ENCODE data around the gene AMER2. TPM values are rescaled to one million over a fixed set of nuclear protein-coding genes. Genes with fewer than 3 reads are reported as not detected.

Gene AMER2
- total RNA-seq, 4 donors from 2014 or later: 0.05 to 0.32 (median 0.13) TPM; not detected in 1

DNA sequence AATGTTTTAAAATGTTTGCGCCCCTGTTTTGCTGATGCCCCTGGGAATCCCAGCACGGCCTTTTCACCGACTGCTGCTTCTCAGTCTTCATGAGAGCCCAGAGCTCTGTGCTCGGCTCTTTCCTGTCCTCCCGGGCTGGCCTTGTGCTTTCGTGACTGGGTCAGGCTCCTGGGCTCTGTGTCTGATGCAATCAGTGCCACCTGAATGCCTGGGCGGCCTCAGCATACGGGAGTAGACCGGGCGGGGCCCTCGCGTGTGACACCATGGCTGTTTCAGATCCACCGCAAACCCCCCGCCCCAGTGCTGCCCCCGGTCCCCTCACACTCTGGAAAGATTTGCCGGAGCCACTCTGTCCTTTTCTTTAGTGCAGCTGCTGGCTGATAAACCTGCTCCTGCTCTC is 54.8 kb downstream of the AMER2 start:
- WGBS: 82% methylated on average over 16 of the region's 16 CpGs
- no peaks in the 10 kb centered on the region for H3K9me3 ChIP-seq
- no peak overlapping the region for H3K4me3 ChIP-seq
- H3K27ac ChIP-seq: no peak overlapping the region
- H3K4me1 ChIP-seq: no peaks in the 10 kb centered on the region
- DNase-seq (ENCODE audit: low spot score in 2 of 2): no peak
- peaks cover 14% of the 10 kb centered on the region for H3K27me3 ChIP-seq
- TF ChIP-seq EP300 (IDR thresholded peaks at IDR 0.05) (no peak), POLR2A (IDR thresholded peaks at IDR 0.05) (no peak), POLR2AphosphoS5 (IDR thresholded peaks at IDR 0.05) (no peak)
- TF ChIP-seq, protein P1, sequence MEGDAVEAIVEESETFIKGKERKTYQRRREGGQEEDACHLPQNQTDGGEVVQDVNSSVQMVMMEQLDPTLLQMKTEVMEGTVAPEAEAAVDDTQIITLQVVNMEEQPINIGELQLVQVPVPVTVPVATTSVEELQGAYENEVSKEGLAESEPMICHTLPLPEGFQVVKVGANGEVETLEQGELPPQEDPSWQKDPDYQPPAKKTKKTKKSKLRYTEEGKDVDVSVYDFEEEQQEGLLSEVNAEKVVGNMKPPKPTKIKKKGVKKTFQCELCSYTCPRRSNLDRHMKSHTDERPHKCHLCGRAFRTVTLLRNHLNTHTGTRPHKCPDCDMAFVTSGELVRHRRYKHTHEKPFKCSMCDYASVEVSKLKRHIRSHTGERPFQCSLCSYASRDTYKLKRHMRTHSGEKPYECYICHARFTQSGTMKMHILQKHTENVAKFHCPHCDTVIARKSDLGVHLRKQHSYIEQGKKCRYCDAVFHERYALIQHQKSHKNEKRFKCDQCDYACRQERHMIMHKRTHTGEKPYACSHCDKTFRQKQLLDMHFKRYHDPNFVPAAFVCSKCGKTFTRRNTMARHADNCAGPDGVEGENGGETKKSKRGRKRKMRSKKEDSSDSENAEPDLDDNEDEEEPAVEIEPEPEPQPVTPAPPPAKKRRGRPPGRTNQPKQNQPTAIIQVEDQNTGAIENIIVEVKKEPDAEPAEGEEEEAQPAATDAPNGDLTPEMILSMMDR (IDR thresholded peaks at IDR 0.05): no peak
- H3K36me3 ChIP-seq: no peaks in the 10 kb centered on the region

DNA sequence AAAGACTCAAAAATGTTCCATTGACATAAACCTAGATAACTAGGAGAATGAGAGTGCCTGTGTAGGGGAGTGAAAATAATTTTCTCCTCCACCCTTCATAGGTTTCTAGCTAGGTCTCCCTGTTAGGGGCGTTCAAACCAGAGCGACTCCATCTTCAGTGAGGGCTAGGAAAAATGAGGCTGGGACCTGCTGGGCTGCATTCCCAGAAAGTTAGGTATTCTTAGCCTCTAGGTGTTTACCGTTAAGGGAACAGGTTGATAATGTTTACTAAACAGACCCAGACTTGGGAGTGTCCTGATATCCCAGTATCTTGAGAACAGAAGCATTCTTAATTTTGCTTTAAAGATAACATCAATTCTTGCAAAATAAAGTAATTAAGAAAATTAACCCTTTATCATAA is 56.0 kb downstream of the AMER2 start:
- DNase-seq (ENCODE audit: low spot score in 2 of 2): no peak
- 64% methylated on average over 3 of the region's 3 CpGs for WGBS
- Histone ChIP-seq H3K4me3 (no peak overlapping the region), H3K9me3 (no peaks in the 10 kb centered on the region), H3K4me1 (no peaks in the 10 kb centered on the region), H3K36me3 (no peaks in the 10 kb centered on the region), H3K27me3 (peaks cover 14% of the 10 kb centered on the region), H3K27ac (no peak overlapping the region)
- TF ChIP-seq, protein P1 (IDR thresholded peaks at IDR 0.05): no peak
- TF ChIP-seq POLR2AphosphoS5 (IDR thresholded peaks at IDR 0.05): no peak
- TF ChIP-seq EP300 (IDR thresholded peaks at IDR 0.05): no peak
- no peak for TF ChIP-seq POLR2A (IDR thresholded peaks at IDR 0.05)

DNA sequence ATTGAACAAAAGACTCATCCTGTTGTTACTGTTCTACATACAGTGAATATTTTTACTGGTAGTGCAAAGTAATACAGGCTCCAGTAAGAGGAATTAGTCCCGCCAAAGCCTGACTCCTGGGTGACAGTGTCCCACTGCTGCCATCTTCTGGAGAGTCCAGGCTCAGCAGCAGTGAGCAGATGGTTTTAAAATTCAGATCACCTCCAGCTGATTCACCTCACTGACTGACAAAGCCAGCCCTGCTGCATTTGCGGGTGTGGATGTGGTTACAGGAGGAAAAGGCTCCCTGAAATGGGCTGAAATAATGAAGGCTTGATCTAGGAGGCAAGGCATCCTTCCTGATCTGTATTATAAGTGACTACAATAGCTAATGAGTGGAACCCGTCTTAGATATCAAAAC is 57.9 kb downstream of the AMER2 start:
- no peak overlapping the region for H3K4me3 ChIP-seq
- H3K9me3 ChIP-seq: no peaks in the 10 kb centered on the region
- H3K27me3 ChIP-seq: peaks cover 12% of the 10 kb centered on the region
- H3K36me3 ChIP-seq: no peaks in the 10 kb centered on the region
- H3K4me1 ChIP-seq: no peaks in the 10 kb centered on the region
- 22% methylated on average over 3 of the region's 3 CpGs for WGBS
- TF ChIP-seq, protein P1 (IDR thresholded peaks at IDR 0.05): peak; percentile 42 to 85
- TF ChIP-seq POLR2A (IDR thresholded peaks at IDR 0.05) (no peak), POLR2AphosphoS5 (IDR thresholded peaks at IDR 0.05) (no peak), EP300 (IDR thresholded peaks at IDR 0.05) (no peak)
- DNase-seq (ENCODE audit: low spot score in 2 of 2): no peak
- H3K27ac ChIP-seq: no peak overlapping the region

DNA sequence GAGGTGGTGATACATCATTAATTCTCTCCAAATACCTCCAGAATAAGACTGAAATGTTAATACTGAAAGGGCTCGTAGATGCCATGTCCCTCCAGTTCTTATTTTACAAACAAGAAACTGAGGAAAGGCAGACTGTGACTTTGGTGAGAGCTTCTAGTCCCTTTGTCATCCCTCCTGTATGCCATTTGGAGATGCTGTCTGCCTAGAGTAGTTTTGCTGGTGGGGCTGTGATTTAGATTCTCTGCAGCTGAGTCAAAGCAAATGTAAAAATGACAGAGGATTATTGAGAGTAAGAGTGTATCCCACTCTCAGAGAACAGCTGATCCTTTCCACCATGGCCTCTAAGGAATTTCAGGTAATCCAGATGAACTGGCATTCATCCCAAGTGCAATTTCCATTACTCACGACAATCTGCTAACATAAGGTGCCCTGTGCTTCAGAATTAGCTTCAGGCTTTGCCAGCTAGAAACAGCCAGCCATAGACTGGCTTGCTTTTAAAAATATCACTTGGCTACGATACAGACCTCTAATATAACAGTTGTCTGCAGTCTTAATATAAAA is 59.3 kb downstream of the AMER2 start:
- Histone ChIP-seq H3K27ac (no peak overlapping the region), H3K4me1 (no peaks in the 10 kb centered on the region), H3K9me3 (no peaks in the 10 kb centered on the region), H3K27me3 (peaks cover 12% of the 10 kb centered on the region), H3K4me3 (no peak overlapping the region), H3K36me3 (no peaks in the 10 kb centered on the region)
- no peak for DNase-seq (ENCODE audit: low spot score in 2 of 2)
- TF ChIP-seq POLR2A (IDR thresholded peaks at IDR 0.05): no peak
- TF ChIP-seq EP300 (IDR thresholded peaks at IDR 0.05): no peak
- no peak for TF ChIP-seq POLR2AphosphoS5 (IDR thresholded peaks at IDR 0.05)
- TF ChIP-seq, protein P1 (IDR thresholded peaks at IDR 0.05): no peak
- WGBS: 47% methylated on average over 3 of the region's 3 CpGs

Other genes starting within 250 kb of the AMER2 start
- under 1 TPM in 3 of 4 donors, not detected in 1; 0.15 to 0.51 (median 0.29) TPM for gene PABPC3, start 76.2 kb downstream of the AMER2 start, total RNA-seq
- 10 to 100 TPM; 11.0 to 14.3 (median 12.1) TPM for gene MTMR6, start 115.2 kb upstream of the AMER2 start, total RNA-seq
- gene NUP58, start 129.3 kb upstream of the AMER2 start, total RNA-seq: 10 to 100 TPM; 27.6 to 54.3 (median 39.9) TPM
- gene ATP8A2, start 199.7 kb upstream of the AMER2 start, total RNA-seq: under 1 TPM; 0.13 to 0.24 (median 0.20) TPM